Measurements from ENCODE around the gene RB1.
"Not testable (repeated sequence)": the region's sequence is repeated elsewhere in the genome, so short reads cannot be mapped to it uniquely, and the experiment has no call there.

The RB1 gene

DNA sequence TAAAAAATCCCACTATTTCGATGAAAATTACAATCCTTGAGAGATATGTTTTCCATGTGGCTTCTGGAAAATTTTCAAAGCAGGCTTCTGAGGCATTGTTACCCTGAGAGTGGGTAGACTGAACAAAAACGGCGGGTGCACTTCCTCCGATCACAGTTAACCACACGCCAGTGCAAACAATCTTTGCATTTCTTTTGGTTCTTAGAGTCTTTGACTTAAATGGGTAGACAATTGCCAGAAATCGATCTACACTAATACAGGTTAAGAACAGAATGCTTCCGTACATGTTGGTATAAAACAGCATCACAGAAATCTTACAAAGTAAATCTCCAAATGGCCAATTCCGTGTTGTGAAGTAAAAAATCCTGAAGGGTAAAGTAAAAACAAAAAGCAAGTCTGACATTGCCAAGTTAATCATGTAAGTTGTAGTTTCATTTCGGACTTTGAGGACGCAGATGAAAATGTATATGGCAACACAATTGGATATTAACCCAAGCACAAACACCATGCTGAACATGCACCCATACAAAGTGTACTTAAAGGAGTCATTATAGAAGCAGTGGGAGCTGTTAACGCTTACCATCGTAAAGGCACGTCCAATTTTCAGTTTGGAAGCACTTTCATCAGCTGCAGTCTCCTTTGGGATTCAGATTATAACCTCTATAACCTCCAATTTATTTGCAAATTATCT lies 108.4 kb downstream of the RB1 start:
- no peak for DNase-seq

DNA sequence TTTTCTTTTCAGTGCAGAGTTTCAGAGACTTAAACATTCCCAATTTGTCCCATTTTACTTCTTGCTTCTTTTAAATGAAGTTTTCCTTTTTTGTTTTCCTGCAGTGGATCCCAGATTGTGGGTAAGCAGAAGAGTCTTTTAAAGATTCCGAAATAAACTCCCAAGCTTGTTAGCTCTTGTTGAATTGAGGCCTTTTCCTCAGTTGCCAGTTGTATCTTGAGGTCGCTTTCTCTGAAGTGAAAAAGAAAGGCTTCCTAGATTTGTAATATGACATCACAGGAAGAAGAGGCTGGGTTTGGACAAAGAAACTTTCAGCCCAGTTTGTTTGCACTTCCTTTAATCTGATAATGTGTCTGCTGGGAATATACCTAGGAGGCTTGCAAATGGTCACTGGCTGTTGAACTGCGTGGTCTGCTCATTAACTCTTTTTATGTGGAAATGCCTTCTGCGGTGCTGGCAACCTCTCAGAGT lies 109.4 kb downstream of the RB1 start, which contains the start of gene LPAR6:
TSS of gene LPAR6 (minus strand) at position 233 of the 471 bp plus-strand sequence. CDS start 690 bp downstream, outside the sequence.
- peak; percentile 67 for DNase-seq

- DNase-seq: no peak
Measured at GRCh38 chr13:48414501-48414900, 111.0 kb downstream of the RB1 start.

- no peak for DNase-seq
Measured at GRCh38 chr13:48415516-48415915, 112.0 kb downstream of the RB1 start.

GRCh38 chr13:48422003-48422402 lies 118.5 kb downstream of the RB1 start:
- not testable (repeated sequence) for DNase-seq

DNA sequence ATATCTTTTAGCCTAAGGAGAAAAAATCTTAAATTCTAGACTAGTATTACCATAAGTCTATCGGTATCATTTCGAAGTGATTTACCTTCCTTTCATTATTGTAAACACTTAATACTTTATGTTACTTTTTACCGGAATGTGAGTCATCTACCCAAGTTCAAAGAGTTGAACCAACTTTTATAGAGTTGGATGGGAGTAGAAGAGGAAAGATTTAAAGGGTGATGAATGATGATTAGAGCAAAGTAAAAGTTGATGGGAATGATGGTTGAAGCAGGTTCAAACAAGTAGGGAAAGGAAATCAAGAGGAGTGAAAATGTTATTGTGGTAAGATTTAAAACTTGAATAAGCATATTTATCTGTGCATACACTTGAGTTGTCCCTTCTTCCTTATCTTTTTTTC lies 120.7 kb downstream of the RB1 start:
- no peak for DNase-seq

DNA sequence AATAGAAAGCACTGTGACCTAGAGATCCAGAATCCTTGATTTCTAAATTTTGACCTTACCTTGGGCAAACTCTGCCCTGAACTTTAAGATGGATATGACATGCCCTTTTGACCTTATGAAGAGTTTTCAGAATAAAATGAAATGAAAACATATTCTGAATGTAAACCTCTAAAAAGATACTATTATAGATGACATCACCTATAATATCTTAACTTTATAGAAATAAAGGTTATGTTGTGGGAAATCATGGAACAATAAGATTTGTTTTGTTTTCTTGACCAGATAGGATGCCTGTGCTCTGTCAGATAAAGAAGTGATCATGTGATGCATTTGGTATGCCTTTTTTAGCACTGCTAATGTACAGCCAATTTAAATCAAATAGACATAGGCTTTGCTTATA lies 122.5 kb downstream of the RB1 start:
- no peak for DNase-seq

DNA sequence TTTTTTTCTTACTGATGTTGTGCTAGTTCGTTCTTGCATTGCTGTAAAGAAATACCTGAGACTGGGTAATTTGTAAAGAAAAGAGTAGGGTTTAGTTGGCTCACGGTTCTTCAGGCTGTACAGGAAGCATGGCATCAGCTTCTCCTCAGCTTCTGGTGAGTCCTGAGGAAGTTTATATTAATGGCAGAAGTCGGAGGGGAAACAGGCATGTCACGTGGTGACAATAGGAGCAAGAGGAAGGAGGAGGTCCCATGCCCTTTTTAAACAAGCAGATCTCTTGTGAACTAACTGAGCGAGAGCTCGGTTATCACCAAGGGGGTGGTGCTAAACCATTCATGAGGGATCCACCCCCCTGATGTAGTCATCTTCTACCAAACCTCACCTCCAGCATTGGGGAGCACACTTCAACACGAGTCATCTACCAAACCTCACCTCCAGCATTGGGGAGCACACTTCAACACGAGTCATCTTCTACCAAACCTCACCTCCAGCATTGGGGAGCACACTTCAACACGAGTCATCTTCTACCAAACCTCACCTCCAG lies 123.3 kb downstream of the RB1 start:
- not testable (repeated sequence) for DNase-seq

GRCh38 chr13:48429036-48429435 lies 125.5 kb downstream of the RB1 start:
- DNase-seq: no peak

DNA sequence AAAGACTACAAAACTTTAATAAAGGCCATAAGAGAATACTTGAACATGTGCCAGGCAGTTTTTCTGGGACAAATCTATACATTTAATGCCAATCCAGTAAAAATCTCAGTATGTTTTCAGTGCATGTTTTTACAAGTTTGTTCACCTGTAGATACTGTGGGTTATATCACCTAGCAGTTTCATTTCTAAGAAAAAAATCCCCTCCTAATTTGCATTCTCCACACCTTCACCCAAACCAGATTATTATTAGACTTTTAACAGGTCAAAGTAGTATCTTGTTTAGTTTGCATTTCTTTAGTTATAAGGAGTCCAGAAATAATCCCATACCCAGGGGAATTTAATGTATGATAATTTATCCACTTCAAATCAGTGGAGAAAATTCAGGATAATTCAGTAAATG lies 126.3 kb downstream of the RB1 start:
- DNase-seq: no peak

- DNase-seq: no peak
Measured at GRCh38 chr13:48431431-48431830, 127.9 kb downstream of the RB1 start.

DNA sequence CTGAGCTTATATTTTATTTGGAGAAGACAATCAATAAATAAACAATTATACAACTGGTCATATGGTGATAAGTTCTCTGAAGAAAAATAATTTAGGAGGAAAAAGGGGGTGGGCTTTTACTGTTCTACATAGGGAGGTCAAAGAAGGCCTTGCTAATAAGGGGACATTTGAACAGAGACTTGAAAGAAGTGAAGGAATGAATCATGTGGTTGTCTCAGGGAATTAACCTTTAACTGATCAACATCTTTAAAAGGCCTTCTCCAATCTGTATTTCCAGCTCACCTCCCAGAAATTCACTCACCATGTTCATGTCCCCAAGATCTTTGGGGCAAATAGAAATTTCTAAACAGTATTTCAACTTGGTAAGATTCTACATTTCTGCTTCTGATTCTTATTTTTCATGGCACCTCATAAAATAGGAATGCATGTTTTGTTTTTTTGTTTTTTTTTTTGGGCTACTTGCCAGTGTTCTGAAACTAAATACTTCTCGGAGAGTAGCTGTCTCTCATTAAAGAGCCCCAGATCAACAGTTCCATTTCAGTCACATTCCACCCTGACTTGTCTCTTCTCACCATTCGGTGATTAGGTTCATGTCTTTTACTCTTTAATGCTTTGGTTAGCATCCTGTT lies 128.6 kb downstream of the RB1 start:
- DNase-seq: no peak

DNA sequence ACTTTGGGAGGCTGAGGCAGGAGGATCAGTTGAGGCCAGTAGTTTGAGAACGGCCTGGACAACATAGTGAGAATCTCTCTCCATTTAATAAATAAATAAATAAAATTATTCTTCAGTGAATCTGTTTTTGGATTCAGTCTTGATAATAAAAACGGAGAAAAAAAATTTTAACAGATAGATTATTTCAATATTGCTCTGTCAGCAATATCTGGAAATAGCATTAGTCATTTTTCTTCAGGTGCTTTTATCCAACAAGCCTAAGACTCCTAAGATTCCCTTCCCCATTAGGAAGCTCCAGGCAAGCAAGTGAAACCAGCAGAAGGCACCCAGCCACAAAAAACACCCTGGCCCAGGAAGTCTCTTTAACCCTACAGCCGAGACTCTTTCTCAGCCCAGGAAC lies 130.6 kb downstream of the RB1 start:
- no peak for DNase-seq

DNA sequence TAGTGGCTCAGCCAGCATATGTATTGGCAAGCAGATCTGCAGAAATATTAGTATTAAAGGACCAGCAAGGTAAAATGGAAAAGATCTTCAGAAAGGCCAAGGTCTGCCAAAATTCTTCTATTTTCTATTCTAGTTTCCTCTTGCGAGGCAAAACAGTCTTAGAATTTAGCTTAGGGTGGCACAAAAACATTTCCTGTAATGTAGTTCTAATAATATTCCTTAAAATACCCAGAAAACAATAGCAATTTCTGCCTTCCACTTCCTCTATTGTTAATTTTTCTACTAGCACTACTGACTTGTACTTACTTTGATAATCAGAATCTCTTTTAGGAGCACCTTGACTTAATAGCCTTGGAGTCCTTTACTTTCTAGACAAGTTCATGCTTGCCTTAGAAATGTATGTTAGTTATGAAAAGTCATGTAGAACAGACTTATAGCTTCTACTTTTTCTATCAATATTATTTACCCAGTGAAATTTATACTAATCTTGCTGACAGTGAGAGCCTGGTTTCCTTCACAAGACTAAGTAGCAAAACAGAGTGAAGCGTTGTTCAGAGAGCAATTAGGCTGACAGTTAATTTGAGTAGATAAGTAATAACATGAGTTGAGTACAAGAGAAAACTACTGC lies 133.2 kb downstream of the RB1 start:
- DNase-seq: no peak

DNA sequence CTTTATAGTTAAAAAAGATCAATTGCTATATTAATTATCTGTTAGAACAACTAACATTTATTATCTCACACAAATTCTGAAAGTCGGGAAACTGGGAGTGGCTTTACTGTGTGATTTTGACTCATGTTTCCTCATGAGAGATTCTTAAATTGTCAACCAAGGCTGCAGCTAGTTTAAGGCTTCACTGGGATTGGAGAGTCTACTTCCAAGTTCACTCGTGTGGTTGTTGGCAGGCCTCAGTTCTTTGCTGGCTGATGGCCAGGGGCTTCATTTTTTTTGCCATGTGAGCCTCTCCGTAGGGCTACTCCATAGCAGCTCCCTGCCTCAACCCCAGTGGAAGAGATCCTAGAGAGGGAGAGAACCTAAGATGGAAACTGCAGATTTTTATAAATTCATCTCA lies 133.8 kb downstream of the RB1 start:
- no peak for DNase-seq

DNA sequence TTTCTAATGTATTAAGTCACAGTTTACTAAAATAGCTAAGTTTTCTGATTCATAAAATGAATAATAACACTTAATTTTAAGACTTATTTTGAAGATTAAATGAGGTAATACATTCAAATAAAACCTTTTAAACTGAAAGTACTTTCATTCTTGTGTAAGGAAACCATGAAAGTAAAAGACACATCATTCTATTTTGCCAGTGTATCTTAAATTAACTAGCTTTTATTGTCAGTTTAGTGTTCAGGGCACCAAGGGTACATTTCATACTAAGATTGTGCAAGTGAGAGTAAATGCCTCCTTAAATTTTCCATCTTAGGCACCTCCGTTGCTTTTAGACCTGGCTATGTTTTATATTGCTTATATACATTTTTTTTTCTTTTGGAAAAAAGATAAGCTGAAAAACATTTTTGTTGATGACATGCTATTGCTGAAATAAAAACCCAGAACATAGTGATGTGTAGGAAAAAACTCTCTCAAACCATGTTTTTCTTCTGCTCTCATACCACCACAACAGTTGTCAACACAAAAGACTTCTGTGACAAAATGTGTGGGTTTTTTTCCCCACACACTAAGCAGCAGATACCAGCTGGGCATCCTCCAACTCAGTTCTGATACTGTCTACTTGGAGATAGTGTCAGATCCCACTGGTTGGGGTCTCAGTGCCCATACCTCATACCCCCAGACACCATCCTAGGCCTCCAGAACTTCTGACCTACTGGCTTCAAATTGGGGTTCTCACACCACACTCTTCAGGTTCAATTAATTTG lies 140.1 kb downstream of the RB1 start:
- DNase-seq: no peak

DNA sequence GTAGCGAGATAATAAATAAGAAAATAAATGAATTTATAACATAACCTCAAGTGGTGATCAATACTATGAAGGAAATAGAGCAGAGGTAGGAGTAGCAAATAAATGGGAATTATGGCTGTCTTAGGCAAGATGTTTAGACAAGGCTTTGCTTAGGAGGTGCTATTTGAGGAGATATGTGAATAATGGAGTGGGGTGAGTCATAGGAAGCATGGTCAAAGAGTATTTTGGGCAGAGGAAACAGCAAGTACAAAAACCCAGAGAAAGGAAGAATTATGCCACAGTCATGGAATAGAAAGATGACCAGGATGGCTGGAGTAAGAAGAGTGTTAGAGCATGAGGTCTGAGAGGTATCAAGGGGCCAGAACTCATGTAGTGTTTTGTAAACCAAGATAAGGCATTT lies 142.9 kb downstream of the RB1 start:
- DNase-seq: no peak

DNA sequence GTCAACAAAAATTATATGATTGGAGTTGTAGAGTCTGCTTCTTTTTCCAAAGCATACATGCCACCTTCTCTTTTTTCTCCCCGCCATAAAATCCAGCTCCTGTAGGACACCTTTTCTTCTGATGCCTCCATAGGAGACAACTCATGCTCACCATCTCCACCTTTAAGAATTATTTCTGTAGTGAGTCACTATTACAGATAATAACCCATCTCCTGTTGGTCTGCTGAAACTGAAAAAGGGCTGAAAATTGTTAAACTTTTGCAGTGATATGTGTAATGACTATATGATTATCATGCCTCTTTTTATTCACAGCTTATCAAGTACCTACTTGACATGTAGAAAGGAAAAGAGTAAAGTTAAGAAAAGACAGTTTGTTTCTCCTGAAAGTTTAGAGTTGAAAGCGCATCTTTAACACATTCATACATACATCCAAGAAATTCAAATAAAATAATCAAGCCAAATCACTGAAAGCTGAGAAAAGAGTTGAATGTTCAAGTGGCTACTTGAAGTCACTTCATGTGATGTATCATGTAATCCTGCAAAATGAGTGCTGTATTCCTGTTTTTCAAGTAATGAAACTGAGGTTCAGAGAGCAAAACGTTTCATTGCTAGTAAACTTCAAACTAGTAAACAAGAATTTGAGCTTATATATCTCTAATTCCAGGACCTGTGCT lies 144.9 kb downstream of the RB1 start:
- no peak for DNase-seq

- no peak for DNase-seq
Measured at GRCh38 chr13:48448959-48449614, 145.5 kb downstream of the RB1 start.

DNA sequence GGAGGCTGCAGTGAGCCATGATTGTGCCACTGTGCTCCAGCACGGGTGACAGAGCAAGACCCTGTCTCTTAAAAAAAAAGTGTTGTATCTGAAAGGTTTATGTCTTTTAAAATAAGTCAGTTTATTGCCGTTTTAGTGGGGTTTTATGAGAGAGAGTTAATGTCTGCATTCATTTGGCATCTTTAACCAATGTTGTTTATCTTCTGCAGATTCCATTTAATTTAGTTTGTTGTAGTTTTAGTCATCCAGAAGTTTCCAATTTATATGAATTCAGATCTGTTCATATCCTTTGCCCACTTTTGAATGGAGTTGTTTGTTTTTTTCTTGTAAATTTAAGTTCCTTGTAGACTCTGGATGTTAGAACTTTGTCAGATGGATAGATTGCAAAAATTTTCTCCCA lies 146.1 kb downstream of the RB1 start:
- DNase-seq: no peak

DNA sequence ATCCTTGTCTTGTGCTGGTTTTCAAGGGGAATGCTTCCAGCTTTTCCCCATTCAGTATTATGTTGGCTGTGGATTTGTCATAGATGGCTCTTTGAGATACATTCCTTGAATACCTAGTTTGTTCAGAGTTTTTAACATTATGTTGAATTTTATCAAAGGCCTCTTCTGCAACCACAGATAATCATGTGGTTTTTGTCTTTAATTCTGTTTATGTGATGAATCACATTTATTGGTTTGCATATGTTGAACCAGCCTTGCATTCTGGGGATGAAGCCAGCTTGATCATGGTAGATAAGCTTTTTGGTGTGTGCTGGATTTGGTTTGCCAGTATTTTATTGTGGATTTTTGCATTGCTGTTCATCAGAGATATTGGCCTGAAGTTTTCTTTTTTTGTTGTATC lies 147.6 kb downstream of the RB1 start:
- not testable (repeated sequence) for DNase-seq

GRCh38 chr13:48456546-48456945 lies 153.0 kb downstream of the RB1 start:
- DNase-seq: no peak
